Stimulated activated naive CD8-positive, alpha-beta T cell treated with anti-CD3 and anti-CD28 coated beads, Interleukin-15, amount 100 ng/mL, for 72 hours (primary cell): ENCODE results near the gene METAP2.

Source experiments
- ATAC-seq: fragments of 150-1000 bp; cut with Tn5 transposase; 2 replicates; pipeline ENCODE4 v1.10.0; 2021; ENCODE audit warnings: mild to moderate bottlenecking, moderate library complexity
- DNase-seq, 2 donors: peaks; one replicate each; pipeline ENCODE4 v3.0.0; 2021 to 2022
- H3K27ac Mint-ChIP-seq, 2 donors: one replicate each; pipeline ENCODE4 v1.8.0; 2022; ENCODE audit warnings: mild to moderate bottlenecking in 2 of 2, mixed read lengths in 2 of 2, moderate library complexity in 2 of 2
- H3K27me3 Mint-ChIP-seq: one replicate; pipeline ENCODE4 v1.8.0; 2022; ENCODE audit warnings: mixed read lengths
- H3K4me1 Mint-ChIP-seq: one replicate; pipeline ENCODE4 v1.8.0; 2022; ENCODE audit warnings: mild to moderate bottlenecking, mixed read lengths
- H3K4me3 Mint-ChIP-seq, 2 donors: one replicate each; pipeline ENCODE4 v1.8.0; 2022; ENCODE audit warnings: mild to moderate bottlenecking in 2 of 2, mixed read lengths in 2 of 2, moderate library complexity in 1 of 2
- H3K9me3 Mint-ChIP-seq, 2 donors: one replicate each; pipeline ENCODE4 v1.8.0; 2022; ENCODE audit warnings: mixed read lengths in 2 of 2

The METAP2 gene

GRCh38 chr12:95547522-95548055, 73.6 kb downstream of the METAP2 start:
- Mint-ChIP-seq H3K4me3 (peak overlapping the region; percentile 87 to 91), H3K27ac (peak overlapping the region; percentile 84 to 89), H3K27me3 (no peaks in the 10 kb centered on the region), H3K9me3 (peaks cover 0 to 7% of the 10 kb centered on the region in 2 donors), H3K4me1 (peaks cover 52% of the 10 kb centered on the region)
- DNase-seq (no peak), ATAC-seq (peak; percentile 26)

- DNase-seq = peak; percentile 24 to 32
- Mint-ChIP-seq H3K27ac (peak overlapping the region; percentile 84 to 89), H3K4me1 (peaks cover 55% of the 10 kb centered on the region), H3K27me3 (no peaks in the 10 kb centered on the region), H3K4me3 (peak overlapping the region; percentile 87 to 91), H3K9me3 (peaks cover 0 to 7% of the 10 kb centered on the region in 2 donors)
- ATAC-seq = peak; percentile 63
Observed at GRCh38 chr12:95548056-95548538, 74.1 kb downstream of the METAP2 start.

DNA sequence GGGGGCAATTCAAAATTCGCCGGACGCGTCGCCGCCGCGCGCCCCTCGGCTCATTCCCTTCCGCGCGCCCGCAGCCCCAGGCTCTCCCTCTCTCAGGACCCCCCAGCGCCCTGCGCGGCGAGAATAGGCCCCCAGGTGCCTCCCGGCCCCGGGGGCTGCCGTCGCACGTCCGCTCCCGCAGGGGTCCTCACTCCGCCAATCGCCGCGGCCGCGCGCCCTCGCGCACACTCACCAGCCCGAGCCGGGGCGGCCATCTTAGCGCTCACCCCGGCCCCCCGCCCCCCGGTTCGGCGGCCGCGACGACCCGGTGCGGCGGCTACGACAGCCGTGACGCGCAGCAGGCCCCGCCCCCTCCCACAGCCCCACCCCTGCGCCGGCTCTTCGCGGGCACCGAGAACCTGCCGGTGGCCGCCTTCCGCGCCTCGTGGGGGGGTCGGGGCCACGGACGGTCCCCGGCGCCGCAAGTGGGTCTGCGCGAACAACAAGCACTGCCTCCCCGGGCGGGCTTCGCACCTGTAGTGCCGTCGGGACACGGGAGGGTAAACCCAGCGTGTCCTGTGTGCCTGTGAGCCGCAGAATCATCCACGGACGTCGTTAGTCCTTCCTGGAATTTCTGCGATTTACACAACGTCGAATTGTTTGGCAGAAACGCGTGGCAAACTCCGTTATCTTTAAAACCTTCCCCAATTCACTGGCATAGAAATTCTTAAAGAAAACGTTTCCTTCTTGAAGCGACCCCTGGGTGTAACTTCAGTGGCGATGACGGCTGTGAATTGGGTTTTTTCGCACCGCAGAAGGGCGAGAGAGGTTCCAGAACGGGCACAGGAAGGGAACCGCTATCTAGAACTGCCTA, 74.8 kb downstream of the METAP2 start:
- ATAC-seq (peak; percentile 85), DNase-seq (peak; percentile 64 to 69)
- peaks cover 0 to 7% of the 10 kb centered on the region in 2 donors for H3K9me3 Mint-ChIP-seq
- H3K27ac Mint-ChIP-seq = peak overlapping the region; percentile 80 to 97
- peak overlapping the region; percentile 87 to 91 for H3K4me3 Mint-ChIP-seq
- no peaks in the 10 kb centered on the region for H3K27me3 Mint-ChIP-seq
- peaks cover 62% of the 10 kb centered on the region for H3K4me1 Mint-ChIP-seq

GRCh38 chr12:95549392-95550084, 75.6 kb downstream of the METAP2 start:
- Mint-ChIP-seq H3K27me3 (no peaks in the 10 kb centered on the region), H3K27ac (peak overlapping the region in 1 of 2 donors; percentile 97), H3K9me3 (peaks cover 0 to 7% of the 10 kb centered on the region in 2 donors), H3K4me1 (peaks cover 69% of the 10 kb centered on the region), H3K4me3 (peak overlapping the region; percentile 87 to 91)
- DNase-seq (no peak), ATAC-seq (no peak)

GRCh38 chr12:95551305-95551704, 77.4 kb downstream of the METAP2 start, which contains the start of gene USP44:
Gene USP44 (minus strand): TSS chr12:95551476. CDS start chr12:95534256, 17,220 bp downstream.
- DNase-seq = no peak
- Mint-ChIP-seq H3K4me3 (peak within 1 kb of the TSS; percentile 93 to 96), H3K9me3 (peaks cover 0 to 7% of the 10 kb centered on the region in 2 donors), H3K27ac (peak within 1 kb of the TSS; percentile 100), H3K27me3 (no peaks in the 10 kb centered on the region), H3K4me1 (peaks cover 69% of the 10 kb centered on the region)
- no peak for ATAC-seq

DNA sequence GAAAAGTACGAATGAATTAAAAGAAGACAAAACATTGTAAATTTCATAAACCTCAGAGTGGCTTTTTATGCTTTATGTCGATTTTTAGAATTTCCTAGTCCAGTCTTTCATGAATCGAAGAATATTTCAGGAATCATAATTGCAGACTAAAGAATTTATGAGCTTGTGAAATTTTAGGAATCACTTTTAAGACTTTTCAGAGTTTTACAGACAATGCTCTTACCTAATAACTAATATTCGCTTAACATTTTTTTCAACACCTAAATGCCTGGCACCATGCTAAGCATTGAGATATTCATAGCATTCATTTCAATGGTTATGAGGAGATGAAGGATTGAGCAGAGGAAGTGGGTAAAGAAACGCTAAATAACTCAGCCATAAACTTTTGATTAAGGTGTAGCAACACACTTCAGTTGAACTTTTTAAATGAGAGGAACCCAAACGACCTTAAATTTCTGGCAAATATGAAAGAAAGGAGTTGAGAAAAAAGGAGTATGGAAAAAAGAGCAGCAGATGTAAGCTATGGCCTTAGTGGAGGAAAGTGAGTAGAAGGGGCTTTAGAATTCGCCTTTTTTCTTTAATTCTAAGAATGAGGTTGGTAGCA, 78.1 kb downstream of the METAP2 start:
- Mint-ChIP-seq H3K27me3 (no peaks in the 10 kb centered on the region), H3K9me3 (peaks cover 0 to 7% of the 10 kb centered on the region in 2 donors), H3K4me1 (peaks cover 62% of the 10 kb centered on the region), H3K27ac (peak overlapping the region; percentile 100), H3K4me3 (peak overlapping the region; percentile 93 to 96)
- ATAC-seq (no peak), DNase-seq (no peak)

DNA sequence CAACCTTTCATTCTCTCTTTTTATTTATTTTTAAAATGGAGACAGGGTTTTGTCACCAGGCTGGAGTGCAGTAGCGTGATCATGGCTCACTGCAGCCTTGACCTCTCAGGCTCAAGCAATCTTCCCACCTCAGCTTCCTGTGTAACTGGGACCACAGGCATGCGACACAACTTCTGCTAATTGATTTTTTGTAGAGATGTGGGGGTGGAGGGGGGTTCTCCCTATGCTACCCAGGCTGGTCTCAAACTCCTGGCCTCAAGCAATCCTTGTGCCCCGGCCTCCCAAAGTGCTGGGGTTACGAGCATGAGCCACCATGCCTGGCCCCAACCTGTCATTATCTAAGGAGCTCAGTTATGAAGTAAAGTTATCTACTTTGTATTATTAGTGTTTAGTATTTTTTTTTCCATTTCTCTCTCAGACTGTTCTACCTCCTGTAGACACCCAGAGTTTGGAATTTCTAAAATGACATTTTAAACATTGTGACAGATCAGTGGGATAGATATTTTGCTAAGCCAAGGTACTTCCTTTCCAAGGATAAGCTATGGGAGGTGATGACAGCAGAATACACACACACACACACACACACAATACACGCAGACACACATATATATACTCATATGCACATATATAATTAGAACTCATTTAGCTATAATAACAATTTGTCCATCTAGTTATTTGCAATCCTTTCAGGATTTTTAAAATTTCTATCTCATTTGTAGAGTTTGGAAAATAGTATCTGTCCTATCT, 79.4 kb downstream of the METAP2 start:
- H3K4me3 Mint-ChIP-seq = peak overlapping the region; percentile 93 to 96
- H3K27me3 Mint-ChIP-seq = no peaks in the 10 kb centered on the region
- H3K4me1 Mint-ChIP-seq = peaks cover 54% of the 10 kb centered on the region
- peaks cover 0 to 7% of the 10 kb centered on the region in 2 donors for H3K9me3 Mint-ChIP-seq
- ATAC-seq = peak; percentile 47
- DNase-seq = peak in 1 of 2 donors; percentile 44
- H3K27ac Mint-ChIP-seq = peak overlapping the region; percentile 100

- no peaks in the 10 kb centered on the region for H3K27me3 Mint-ChIP-seq
- DNase-seq = no peak
- peak overlapping the region; percentile 23 to 29 for H3K4me3 Mint-ChIP-seq
- H3K27ac Mint-ChIP-seq = peak overlapping the region; percentile 29 to 92
- peaks cover 0 to 2% of the 10 kb centered on the region in 2 donors for H3K9me3 Mint-ChIP-seq
- peaks cover 47% of the 10 kb centered on the region for H3K4me1 Mint-ChIP-seq
- ATAC-seq = no peak
Observed at GRCh38 chr12:95554532-95555071, 80.7 kb downstream of the METAP2 start.

GRCh38 chr12:95557625-95558024, 83.7 kb downstream of the METAP2 start:
- ATAC-seq = no peak
- Mint-ChIP-seq H3K4me3 (no peak overlapping the region), H3K4me1 (peaks cover 27% of the 10 kb centered on the region), H3K27ac (no peak overlapping the region), H3K9me3 (no peaks in the 10 kb centered on the region), H3K27me3 (no peaks in the 10 kb centered on the region)
- DNase-seq = no peak
